Panc1 (cell line): ENCODE results near the gene CHCHD3.

ENCODE experiments used
- CTCF ChIP-seq: fragments of 450-650 bp; IDR thresholded peaks from 2 replicates; pipeline ENCODE4 v1.5.1; 2017; ENCODE audit warnings: mild to moderate bottlenecking
- POLR2AphosphoS5 ChIP-seq: IDR thresholded peaks from 2 replicates; pipeline ENCODE4 v1.6.1; 2012; ENCODE audit warnings: mild to moderate bottlenecking, low read depth, low read length, moderate library complexity

DNA sequence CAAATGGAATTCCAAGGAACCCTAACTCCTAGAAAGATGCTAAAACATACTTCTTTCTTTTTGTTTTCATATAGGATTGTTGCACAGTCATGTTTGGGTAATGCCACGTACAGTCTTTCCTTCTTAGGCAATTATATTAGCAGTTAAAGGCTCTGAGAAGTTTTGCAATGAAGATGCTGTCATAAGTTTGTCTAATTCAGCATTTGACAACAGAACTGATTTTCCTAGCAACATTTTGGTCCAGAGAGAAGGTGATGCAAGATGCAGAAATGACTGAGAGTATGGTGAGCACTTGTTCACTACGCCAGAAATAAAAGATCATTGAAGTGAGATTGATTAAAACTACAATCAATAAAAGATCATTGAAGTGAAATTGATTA, 321.7 kb downstream of the CHCHD3 start:
- TF ChIP-seq CTCF (no peak), POLR2AphosphoS5 (no peak)
